K562 (cell line): ENCODE results near the gene FMNL1. TPM values are rescaled to one million over a fixed set of nuclear protein-coding genes. Genes with fewer than 3 reads are reported as not detected.

ENCODE experiments used
- CC2D1A ChIP-seq: fragments of 450-650 bp; IDR thresholded peaks from 2 replicates; pipeline ENCODE4 v1.6.1; 2017; ENCODE audit warnings: mild to moderate bottlenecking
- CREB3L1 ChIP-seq: fragments of 450-650 bp; IDR thresholded peaks from 2 replicates; pipeline ENCODE4 v1.6.1; 2014; ENCODE audit warnings: low read depth, mild to moderate bottlenecking, moderate library complexity, borderline replicate concordance
- DPF2 ChIP-seq: fragments of 450-650 bp; IDR thresholded peaks from 2 replicates; pipeline ENCODE4 v1.6.1; 2016
- E2F3 ChIP-seq: fragments of 250-450 bp; sonication (Bioruptor Pico); IDR thresholded peaks from 2 replicates; pipeline ENCODE4 v1.4.0; 2020; ENCODE audit warnings: mild to moderate bottlenecking
- EP300 ChIP-seq: IDR thresholded peaks from 2 replicates; pipeline ENCODE4 v1.6.1; 2012; ENCODE audit warnings: low read length, improper control_type of control experiment
- ESRRA ChIP-seq: fragments of 450-650 bp; IDR thresholded peaks from 2 replicates; pipeline ENCODE4 v1.6.1; 2014; ENCODE audit warnings: low read depth, mild to moderate bottlenecking, moderate library complexity, borderline replicate concordance
- JUND ChIP-seq, 2 experiments: IDR thresholded peaks; 2 replicates in 1 of 2; 3 replicates in 1 of 2; pipeline ENCODE4 v1.6.1; 2011; ENCODE audit warnings: borderline replicate concordance in 2 of 2, low read depth in 2 of 2, low read length in 2 of 2, improper control_type of control experiment in 1 of 2, missing biosample characterization in 1 of 2, missing genetic modification characterization in 1 of 2, missing genetic modification reagents in 1 of 2
- KLF16 ChIP-seq: IDR thresholded peaks from 2 replicates; pipeline ENCODE4 v1.6.1; 2016; ENCODE audit warnings: antibody characterized with exemption
- MAZ ChIP-seq, 2 experiments: fragments of 450-650 bp in 1 of 2; sonication (generic) in 1 of 2; formaldehyde crosslinking; IDR thresholded peaks in 1 of 2; conservative IDR thresholded peaks in 1 of 2; 2 replicates each; pipeline versions ENCODE4 v1.4.0 to v1.5.0; 2020; ENCODE audit warnings: mild to moderate bottlenecking in 1 of 2, missing genetic modification reagents in 1 of 2
- MYC ChIP-seq, 2 experiments: fragments of 250-450 bp in 1 of 2; sonication (Bioruptor Pico) in 1 of 2; IDR thresholded peaks; 2 replicates each; pipeline versions ENCODE4 v1.5.1 to v1.6.1; 2012 to 2021; ENCODE audit warnings: low read depth in 2 of 2, borderline replicate concordance in 1 of 2, improper control_type of control experiment in 1 of 2, low read length in 1 of 2, mild to moderate bottlenecking in 1 of 2, moderate library complexity in 1 of 2
- REST ChIP-seq, 2 experiments: fragments of 450-650 bp; formaldehyde crosslinking in 1 of 2; IDR thresholded peaks; 2 replicates each; pipeline versions ENCODE4 v1.4.0 to v1.6.1; 2014 to 2020; ENCODE audit warnings: mild to moderate bottlenecking in 2 of 2, borderline replicate concordance in 1 of 2, low read depth in 1 of 2
- SLC30A9 ChIP-seq: fragments of 250-450 bp; sonication (Bioruptor Pico); IDR thresholded peaks from 2 replicates; pipeline ENCODE4 v1.8.0; 2022; ENCODE audit warnings: mild to moderate bottlenecking, moderate library complexity
- SMAD2 ChIP-seq: fragments of 150-350 bp; IDR thresholded peaks from 2 replicates; pipeline ENCODE4 v1.6.1; 2014; ENCODE audit warnings: low read depth, mild to moderate bottlenecking, low read length
- SMARCA4 ChIP-seq: fragments of 450-650 bp; IDR thresholded peaks from 2 replicates; pipeline ENCODE4 v1.6.1; 2016
- VEZF1 ChIP-seq: fragments of 200-800 bp; sonication (Bioruptor generic); IDR thresholded peaks from 2 replicates; pipeline ENCODE4 v1.6.1; 2017; ENCODE audit warnings: missing genetic modification characterization, missing compliant biosample characterization
- ZNF316 ChIP-seq: fragments of 450-650 bp; IDR thresholded peaks from 2 replicates; pipeline ENCODE4 v1.6.1; 2016
- polyA plus RNA-seq, 8 experiments: library from polyadenylated mRNA; depleted of rRNA in 4 of 8; stranded (reverse) in 5 of 8; unstranded in 3 of 8; fragments of >200 nt; fragmentation: Nextera tagmentation in 2 of 8; fragmentation: Illumina TruSeq in 1 of 8; extraction: Ambion mirVana in 2 of 8; extraction: Trizol in 1 of 8; gene quantifications; 2 replicates each; pipeline versions ENCODE4 v1.2.1 to v1.2.3, GENCODE V29; 2011 to 2014; ENCODE audit warnings: inconsistent platforms in 1 of 8, missing spikeins in 1 of 8
- total RNA-seq, 7 experiments: library from RNA; depleted of rRNA in 6 of 7; stranded (reverse); fragments of >200 nt in 6 of 7; fragmentation: Illumina TruSeq in 2 of 7; extraction: Trizol in 2 of 7; gene quantifications; 2 replicates each; pipeline versions ENCODE4 v1.2.1 to v1.2.3, GENCODE V29; 2011 to 2021; ENCODE audit warnings: low replicate concordance in 1 of 7

The FMNL1 gene
- total and polyA plus RNA-seq, 9 of the 15 experiments (the other 6 are each of a cell fraction or from before 2014, with no cell fraction given): 0.70 to 36.6 (median 7.7) TPM

- TF ChIP-seq CC2D1A: peak; percentile 65
- TF ChIP-seq SMARCA4: peak; percentile 48; the same call in 1 of the 2 replicates
- TF ChIP-seq ZNF316: peak; percentile 100
- no peak for TF ChIP-seq SLC30A9 (CRISPR knock-in tag)
- 0 out of 2 replicates have a peak, but pooled peaks have one; percentile 33 for TF ChIP-seq E2F3 (CRISPR knock-in tag)
- TF ChIP-seq ESRRA: peak; percentile 24; the same call in 1 of the 2 replicates
- TF ChIP-seq MAZ (CRISPR knock-in tag; conservative IDR thresholded peaks at IDR 0.05 in 1 of 2, IDR thresholded peaks at IDR 0.05 in 1 of 2): peak; percentile 17 to 49; a peak in 1 of 4 replicates
- peak; percentile 62 for TF ChIP-seq JUND (IDR thresholded peaks at IDR 0.05; ENCODE audit: borderline replicate concordance, low read depth, low read length)
- no peak; the same call in 2 of the 3 replicates for TF ChIP-seq JUND (tag; IDR thresholded peaks at IDR 0.05; ENCODE audit: borderline replicate concordance, low read depth, low read length)
- 0 out of 2 replicates have a peak, but pooled peaks have one; percentile 43 for TF ChIP-seq KLF16
- TF ChIP-seq SMAD2: no peak
- 0 out of 2 replicates have a peak, but pooled peaks have one; percentile 11 for TF ChIP-seq EP300
- 0 out of 2 replicates have a peak, but pooled peaks have one; percentile 15 for TF ChIP-seq MYC (IDR thresholded peaks at IDR 0.05; ENCODE audit: low read depth, low read length)
- TF ChIP-seq MYC (CRISPR knock-in tag; IDR thresholded peaks at IDR 0.05; ENCODE audit: borderline replicate concordance, low read depth): no peak
- TF ChIP-seq CREB3L1: 0 out of 2 replicates have a peak, but pooled peaks have one; percentile 40
- peak; percentile 59; the same call in 1 of the 2 replicates for TF ChIP-seq VEZF1
- peak; percentile 82 for TF ChIP-seq DPF2
- TF ChIP-seq REST (IDR thresholded peaks at IDR 0.05; ENCODE audit: borderline replicate concordance): peak; percentile 94
- TF ChIP-seq REST (CRISPR knock-in tag; IDR thresholded peaks at IDR 0.05; ENCODE audit: low read depth): no peak
Measured at GRCh38 chr17:45277216-45277849, 55.6 kb downstream of the FMNL1 start (continued).
